Activated CD8-positive, alpha-beta memory T cell treated with anti-CD3 and anti-CD28 coated beads for 24 hours (primary cell): Measurements from ENCODE around the gene ARMC9.
A peak's percentile ranks its signal among the peaks of the same experiment; 100 is the strongest.
"Not testable (repeated sequence)": the region's sequence is repeated elsewhere in the genome, so short reads cannot be mapped to it uniquely, and the experiment has no call there.

Source experiments
- DNase-seq: peaks from one replicate; pipeline ENCODE4 v3.0.0-alpha.2; 2020

Gene ARMC9

GRCh38 chr2:231387904-231388724 is 189.7 kb downstream of the ARMC9 start:
- no peak for DNase-seq

GRCh38 chr2:231388725-231389346 is 190.4 kb downstream of the ARMC9 start:
- DNase-seq = no peak

GRCh38 chr2:231390667-231391066 is 192.2 kb downstream of the ARMC9 start:
- no peak for DNase-seq

GRCh38 chr2:231391981-231392380 is 193.6 kb downstream of the ARMC9 start:
- no peak for DNase-seq

- DNase-seq = no peak
Observed at GRCh38 chr2:231392431-231393148, 194.2 kb downstream of the ARMC9 start.

- peak; percentile 73 for DNase-seq
Observed at GRCh38 chr2:231393149-231394131, 195.0 kb downstream of the ARMC9 start.

DNA sequence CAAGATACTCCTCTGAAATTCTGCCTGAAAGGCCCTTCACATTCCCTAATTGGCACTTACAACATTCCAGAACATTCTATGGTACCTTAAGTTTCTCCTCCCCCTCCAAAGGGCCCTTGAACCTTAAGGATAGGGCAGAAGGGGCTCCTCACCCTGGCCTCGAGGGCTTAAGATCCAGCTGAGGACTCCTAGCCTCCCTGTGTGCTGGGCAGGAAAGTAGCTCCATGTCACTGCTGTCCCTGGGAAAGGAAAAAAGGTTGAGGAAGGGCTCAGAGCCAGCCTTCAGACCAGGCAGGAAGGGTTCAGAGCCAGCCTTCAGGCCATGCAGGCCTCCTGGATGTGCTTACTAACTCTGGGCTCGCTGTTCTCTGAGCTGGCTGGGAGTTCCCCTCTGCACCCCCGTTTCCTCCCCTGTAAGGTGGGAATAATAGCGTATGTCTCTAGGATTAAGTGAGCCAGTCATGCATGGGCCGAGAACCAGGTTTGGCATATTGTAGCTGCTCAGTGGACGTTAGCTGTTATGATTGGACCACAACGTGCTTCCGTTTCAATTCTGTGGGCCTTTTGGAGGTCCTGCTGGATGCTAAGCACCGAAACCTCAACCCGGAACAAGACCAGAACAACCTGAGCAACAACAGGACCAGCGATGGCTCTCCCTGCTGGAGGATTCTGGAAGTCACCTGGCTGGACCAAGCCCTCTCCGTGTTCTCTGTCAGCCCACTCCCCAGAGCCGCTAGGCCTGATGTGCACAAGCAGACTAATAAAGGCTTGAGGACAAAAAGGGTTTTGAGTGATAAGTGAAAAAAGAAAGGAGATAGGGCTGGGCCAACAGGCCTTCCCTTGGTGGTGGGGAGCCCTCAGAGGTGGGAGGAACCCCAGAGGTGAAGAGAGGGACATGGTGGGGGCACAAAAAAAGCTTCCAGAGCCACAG is 196.0 kb downstream of the ARMC9 start:
- no peak for DNase-seq

DNA sequence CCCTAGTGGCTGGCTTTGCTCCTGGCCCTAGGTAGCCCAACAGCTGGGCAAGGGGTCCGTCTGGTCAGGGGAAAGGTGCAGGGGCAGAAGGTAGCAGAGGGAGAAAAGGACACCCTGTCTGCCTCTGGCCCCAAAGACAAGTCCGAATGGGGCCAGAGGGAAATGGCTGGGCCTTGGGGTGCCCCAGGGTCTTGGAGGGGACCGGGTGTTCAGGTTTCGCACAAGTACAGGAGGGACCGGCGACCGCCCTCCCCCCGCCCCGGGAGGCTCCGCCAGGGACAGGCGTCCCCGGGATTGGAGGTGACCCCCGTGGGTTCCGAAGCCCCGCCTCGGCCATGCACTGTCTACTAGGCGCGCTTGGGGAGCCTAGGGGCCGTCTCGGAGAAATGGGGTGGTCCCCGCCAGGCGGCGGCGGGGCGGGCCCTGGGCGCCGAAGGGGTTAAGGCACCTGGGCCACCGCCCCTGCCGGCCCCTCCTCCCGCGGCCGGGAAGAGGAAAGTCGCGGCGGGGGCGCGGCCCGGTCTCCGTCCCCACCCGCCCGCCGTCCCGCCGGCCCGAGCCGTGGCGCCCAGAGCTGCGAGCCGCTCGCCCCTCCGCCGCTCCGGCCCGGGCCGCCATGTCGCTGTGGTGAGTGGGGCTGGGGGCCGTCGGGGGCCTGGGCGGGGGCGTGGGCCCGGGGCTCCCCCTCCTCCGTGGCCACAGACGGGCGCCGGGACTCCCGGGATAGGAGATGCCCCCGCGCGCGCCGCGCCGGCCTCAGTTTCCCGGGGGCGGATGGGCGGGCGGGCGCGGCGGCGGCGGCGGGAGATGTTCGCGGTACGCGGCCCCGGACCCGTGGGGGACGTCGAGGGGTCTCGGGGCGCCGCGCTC is 197.0 kb downstream of the ARMC9 start, which contains the start of gene B3GNT7:
Gene B3GNT7 (plus strand): TSS at position 523 of the 870 bp plus-strand sequence. CDS start 94 bp downstream, at position 617.
- no peak for DNase-seq

GRCh38 chr2:231396058-231396821 is 197.8 kb downstream of the ARMC9 start:
- no peak for DNase-seq

- no peak for DNase-seq
Observed at GRCh38 chr2:231397011-231397927, 198.8 kb downstream of the ARMC9 start.

GRCh38 chr2:231397928-231398294 is 199.5 kb downstream of the ARMC9 start:
- DNase-seq = no peak

DNA sequence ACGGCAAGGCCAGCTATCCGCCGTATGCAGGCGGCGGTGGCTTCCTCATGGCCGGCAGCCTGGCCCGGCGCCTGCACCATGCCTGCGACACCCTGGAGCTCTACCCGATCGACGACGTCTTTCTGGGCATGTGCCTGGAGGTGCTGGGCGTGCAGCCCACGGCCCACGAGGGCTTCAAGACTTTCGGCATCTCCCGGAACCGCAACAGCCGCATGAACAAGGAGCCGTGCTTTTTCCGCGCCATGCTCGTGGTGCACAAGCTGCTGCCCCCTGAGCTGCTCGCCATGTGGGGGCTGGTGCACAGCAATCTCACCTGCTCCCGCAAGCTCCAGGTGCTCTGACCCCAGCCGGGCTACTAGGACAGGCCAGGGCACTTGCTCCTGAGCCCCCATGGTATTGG is 200.2 kb downstream of the ARMC9 start:
- DNase-seq = no peak

- DNase-seq = no peak
Observed at GRCh38 chr2:231399046-231399852, 200.8 kb downstream of the ARMC9 start.

GRCh38 chr2:231399853-231400680 is 201.6 kb downstream of the ARMC9 start:
- DNase-seq = no peak

- DNase-seq = not testable (repeated sequence)
Observed at GRCh38 chr2:231400681-231401080, 202.2 kb downstream of the ARMC9 start.

- not testable (repeated sequence) for DNase-seq
Observed at GRCh38 chr2:231401101-231401500, 202.7 kb downstream of the ARMC9 start.
